K562 (cell line): ENCODE data around the gene CTAGE9. TPM values are rescaled to one million over a fixed set of nuclear protein-coding genes. Genes with fewer than 3 reads are reported as not detected.

ENCODE experiments used
- ATAC-seq: fragments of 200-7000 bp; cut with Tn5 transposase; 3 replicates; pipeline ENCODE4 v1.9.1; 2020; ENCODE audit warnings: moderate library complexity
- BruUV-seq: library from RNA; stranded (reverse); fragments of 400-500 nt; replicated peaks from 2 replicates; lab custom pipeline; 2021; lab: Mats Ljungman, UMichigan
- CTCF ChIA-PET: fragments of 300-600 bp; formaldehyde crosslinking; extraction: SDS; loops from one replicate; lab custom pipeline; 2021; ENCODE audit warnings: low intra/inter-chr PET ratio; lab: Yijun Ruan, JAX
- POLR2A ChIA-PET: fragments of 300-600, 350-650 bp; sonication (Branson Sonifier 250); formaldehyde crosslinking; extraction: SDS; loops from one replicate; lab custom pipeline; 2021; ENCODE audit warnings: antibody characterized with exemption, inconsistent platforms; lab: Yijun Ruan, JAX
- DNase-seq, 4 experiments: peaks; one replicate each; pipeline versions ENCODE4 v3.0.0 to v3.0.0-alpha.2; 2011 to 2018; ENCODE audit warnings: low spot score in 3 of 4, mixed read lengths in 3 of 4; ENCODE audit errors: extremely low read depth in 1 of 4
- FAIRE-seq: peaks from 2 replicates; lab custom pipeline; 2011; peaks lifted over from hg19 to GRCh38; lab: Jason Lieb, UNC
- H2AFZ ChIP-seq: 2 replicates; pipeline ENCODE4 v1.6.0; 2011; ENCODE audit warnings: low read depth, low read length, control low read depth, inconsistent platforms
- H3K27ac ChIP-seq: fragments of 200-600 bp; 3 replicates; pipeline ENCODE4 v1.8.0; 2011; ENCODE audit warnings: low read depth, mild to moderate bottlenecking, control low read depth, inconsistent platforms, low read length, moderate library complexity, mixed read lengths; ENCODE audit errors: extremely low read depth
- H3K27me3 ChIP-seq, 2 experiments: fragments of 300-600 bp in 1 of 2; 2 replicates in 1 of 2; 3 replicates in 1 of 2; pipeline versions ENCODE4 v1.6.0 to v1.8.0; 2011; ENCODE audit warnings: inconsistent platforms in 2 of 2, low read length in 2 of 2, mild to moderate bottlenecking in 1 of 2, mixed read lengths in 1 of 2, moderate library complexity in 1 of 2; ENCODE audit not compliant: control insufficient read depth in 2 of 2, insufficient read depth in 2 of 2
- H3K36me3 ChIP-seq: fragments of 300-600 bp; 3 replicates; pipeline ENCODE4 v1.8.0; 2011; ENCODE audit warnings: mild to moderate bottlenecking, low read length, inconsistent platforms; ENCODE audit not compliant: control insufficient read depth, insufficient read depth
- H3K4me1 ChIP-seq, 2 experiments: fragments of 200-600 bp in 1 of 2; replicated peaks in 1 of 2; 2 replicates in 1 of 2; 3 replicates in 1 of 2; pipeline versions ENCODE4 v1.5.1 to v1.8.0; 2011; ENCODE audit warnings: inconsistent platforms in 2 of 2, low read length in 2 of 2, mild to moderate bottlenecking in 1 of 2, mixed read lengths in 1 of 2, moderate library complexity in 1 of 2; ENCODE audit not compliant: control insufficient read depth in 2 of 2, insufficient read depth in 2 of 2
- H3K4me2 ChIP-seq: 2 replicates; pipeline ENCODE4 v1.6.1; 2011; ENCODE audit warnings: low read length, control low read depth, inconsistent platforms, mixed read lengths; ENCODE audit not compliant: insufficient read depth
- H3K4me3 ChIP-seq: fragments of 200-600 bp; sonication (generic), shearing (Covaris generic); 2 replicates; pipeline ENCODE4 v1.5.1; 2016; ENCODE audit warnings: control low read depth, inconsistent platforms
- H3K79me2 ChIP-seq: fragments of 200-600 bp; 3 replicates; pipeline ENCODE4 v1.8.0; 2011; ENCODE audit warnings: low read length, inconsistent platforms; ENCODE audit not compliant: control insufficient read depth, insufficient read depth
- H3K9ac ChIP-seq, 2 experiments: 2 replicates each; pipeline versions ENCODE4 v1.6.0 to v1.6.1; 2011; ENCODE audit warnings: low read depth in 2 of 2, low read length in 2 of 2, control low read depth in 1 of 2, inconsistent platforms in 1 of 2, mild to moderate bottlenecking in 1 of 2, mixed read lengths in 1 of 2; ENCODE audit not compliant: insufficient read depth in 1 of 2
- H3K9me1 ChIP-seq: one replicate; pipeline ENCODE4 v1.6.0; 2011; ENCODE audit warnings: inconsistent platforms, mild to moderate bottlenecking, low read length, moderate library complexity; ENCODE audit not compliant: control insufficient read depth, insufficient read depth
- H3K9me3 ChIP-seq: replicated peaks from 2 replicates; pipeline ENCODE4 v1.5.1; 2011; ENCODE audit warnings: low read depth, low read length, inconsistent platforms; ENCODE audit not compliant: control insufficient read depth, insufficient read depth
- H4K20me1 ChIP-seq: replicated peaks from 2 replicates; pipeline ENCODE4 v1.6.1; 2011; ENCODE audit warnings: low read length, inconsistent platforms, mixed read lengths; ENCODE audit not compliant: control insufficient read depth, insufficient read depth
- GABPA ChIP-seq: fragments of 200-800 bp; sonication (Bioruptor generic); conservative IDR thresholded peaks from 2 replicates; pipeline ENCODE4 v1.6.1; 2016; ENCODE audit warnings: low read depth, missing genetic modification characterization, missing compliant biosample characterization
- LARP7 ChIP-seq: fragments of 450-650 bp; IDR thresholded peaks from 2 replicates; pipeline ENCODE4 v1.6.1; 2016
- NR2F6 ChIP-seq: fragments of 450-650 bp; formaldehyde crosslinking; IDR thresholded peaks from 2 replicates; pipeline ENCODE4 v1.4.0; 2020; ENCODE audit warnings: mild to moderate bottlenecking
- POLR2AphosphoS2 ChIP-seq: IDR thresholded peaks from 2 replicates; pipeline ENCODE4 v1.6.1; 2012; ENCODE audit warnings: low read length, improper control_type of control experiment
- XRCC3 ChIP-seq: fragments of 450-650 bp; IDR thresholded peaks from 2 replicates; pipeline ENCODE4 v1.6.1; 2017; ENCODE audit warnings: mild to moderate bottlenecking, moderate library complexity
- ZNF140 ChIP-seq: fragments of 250-450 bp; sonication (Bioruptor Pico); IDR thresholded peaks from 2 replicates; pipeline ENCODE4 v1.8.0; 2021; ENCODE audit warnings: moderate library complexity, mild to moderate bottlenecking, inconsistent platforms
- ZNF23 ChIP-seq: fragments of 250-450 bp; sonication (Bioruptor Pico); IDR thresholded peaks from 2 replicates; pipeline ENCODE4 v1.4.0; 2020; ENCODE audit warnings: mild to moderate bottlenecking
- ZNF253 ChIP-seq: fragments of 250-450 bp; sonication (Bioruptor Pico); conservative IDR thresholded peaks from 2 replicates; pipeline ENCODE4 v1.6.1; 2021; ENCODE audit warnings: mild to moderate bottlenecking
- ZNF384 ChIP-seq: IDR thresholded peaks from 2 replicates; pipeline ENCODE4 v1.6.1; 2012; ENCODE audit warnings: low read depth, low read length, improper control_type of control experiment
- ZNF57 ChIP-seq: fragments of 450-650 bp; formaldehyde crosslinking; IDR thresholded peaks from 2 replicates; pipeline ENCODE4 v1.4.0; 2020; ENCODE audit warnings: mild to moderate bottlenecking, moderate library complexity
- ZNF584 ChIP-seq: fragments of 200-800 bp; sonication (Bioruptor generic); IDR thresholded peaks from 2 replicates; pipeline ENCODE4 v1.6.1; 2016; ENCODE audit warnings: low read depth, mild to moderate bottlenecking, missing genetic modification characterization, missing compliant biosample characterization
- ZNF696 ChIP-seq: fragments of 250-450 bp; sonication (Bioruptor Pico); conservative IDR thresholded peaks from 2 replicates; pipeline ENCODE4 v1.4.0; 2020; ENCODE audit warnings: mild to moderate bottlenecking, moderate library complexity
- WGBS: fragments of 100-300 bp; shearing (Covaris generic); methylation state at CpG from one replicate; pipeline ENCODE4 v1.1.6; 2016; ENCODE audit warnings: low coverage, mixed read lengths; ENCODE audit not compliant: insufficient coverage; ENCODE audit errors: missing lambda C conversion rate; 5-methylcytosine and 5-hydroxymethylcytosine counted together
- in situ Hi-C: fragments of 300-500 bp; cut with MboI; formaldehyde crosslinking; loops from 4 replicates; pipeline ENCODE4 v1.15.0; 2018; ENCODE audit warnings: inconsistent platforms, mixed read lengths
- intact Hi-C: fragments of 100-400 bp; cut with micrococcal nuclease; formaldehyde crosslinking; loops from 2 replicates; pipeline ENCODE4 v1.14.2; 2022
- polyA plus RNA-seq, 8 experiments: library from polyadenylated mRNA; depleted of rRNA in 4 of 8; stranded (reverse) in 5 of 8; unstranded in 3 of 8; fragments of >200 nt; fragmentation: Nextera tagmentation in 2 of 8; fragmentation: Illumina TruSeq in 1 of 8; extraction: Ambion mirVana in 2 of 8; extraction: Trizol in 1 of 8; gene quantifications; 2 replicates each; pipeline versions ENCODE4 v1.2.1 to v1.2.3, GENCODE V29; 2011 to 2014; ENCODE audit warnings: inconsistent platforms in 1 of 8, missing spikeins in 1 of 8
- total RNA-seq, 7 experiments: library from RNA; depleted of rRNA in 6 of 7; stranded (reverse); fragments of >200 nt in 6 of 7; fragmentation: Illumina TruSeq in 2 of 7; extraction: Trizol in 2 of 7; gene quantifications; 2 replicates each; pipeline versions ENCODE4 v1.2.1 to v1.2.3, GENCODE V29; 2011 to 2021; ENCODE audit warnings: low replicate concordance in 1 of 7
- TF ChIP-seq, protein P1 (sequence below), 2 experiments: fragments of 450-650 bp in 1 of 2; sonication (generic) in 1 of 2; formaldehyde crosslinking in 1 of 2; IDR thresholded peaks in 1 of 2; conservative IDR thresholded peaks in 1 of 2; 2 replicates each; pipeline versions ENCODE4 v1.6.1 to v1.8.1; 2016 to 2023; ENCODE audit warnings: mild to moderate bottlenecking in 2 of 2, moderate library complexity in 2 of 2, inconsistent platforms in 1 of 2, missing genetic modification reagents in 1 of 2
- TF ChIP-seq, protein P2 (sequence below): fragments of 450-650 bp; IDR thresholded peaks from 2 replicates; pipeline ENCODE4 v1.6.1; 2016; ENCODE audit warnings: borderline replicate concordance

The CTAGE9 gene
- total and polyA plus RNA-seq, 9 of the 15 experiments (the other 6 are each of a cell fraction or from before 2014, with no cell fraction given) = not detected

DNA sequence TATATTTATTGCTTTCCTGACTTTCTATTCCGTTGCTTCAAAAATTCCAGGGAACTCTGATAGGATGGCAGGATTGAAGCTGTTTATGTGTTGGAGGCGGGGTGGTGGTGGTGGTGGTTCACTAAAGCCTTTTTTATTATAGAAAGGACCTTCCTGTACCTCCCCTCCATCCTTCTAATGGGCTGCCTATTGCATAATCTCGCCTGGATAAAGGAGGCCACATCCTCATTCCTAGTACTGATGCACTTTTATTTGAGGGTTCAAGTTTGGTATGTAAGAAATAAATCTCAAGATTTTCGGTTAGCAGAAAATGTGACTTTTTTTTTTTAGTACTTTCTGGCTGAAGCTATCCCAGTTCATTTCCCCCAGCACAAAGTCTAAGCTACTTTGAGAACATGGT lies 18.7 kb upstream of the CTAGE9 start:
- Histone ChIP-seq H4K20me1 (no peaks in the 10 kb centered on the region), H3K9me1 (no peaks in the 10 kb centered on the region), H3K9me3 (no peaks in the 10 kb centered on the region), H3K4me2 (no peak overlapping the region), H3K79me2 (no peaks in the 10 kb centered on the region), H3K27me3 (no peaks in the 10 kb centered on the region), H3K36me3 (peaks cover 25% of the 10 kb centered on the region; the same call in 1 of the 3 replicates), H2AFZ (no peak overlapping the region), H3K27ac (no peak overlapping the region), H3K4me3 (no peak overlapping the region), H3K4me1 (no peaks in the 10 kb centered on the region), H3K9ac (no peak overlapping the region)
- ATAC-seq (no peak), FAIRE-seq (no peak), DNase-seq (no peak)
- intact Hi-C loops = no loop called here
- WGBS = 55% methylated on average over 4 of the region's 4 CpGs
- TF ChIP-seq ZNF57 (CRISPR knock-in tag) (no peak), LARP7 (no peak), ZNF253 (CRISPR knock-in tag) (no peak), ZNF696 (CRISPR knock-in tag) (no peak), POLR2AphosphoS2 (no peak), ZNF23 (CRISPR knock-in tag) (no peak), ZNF384 (no peak), GABPA (tag) (no peak), NR2F6 (CRISPR knock-in tag) (no peak), ZNF584 (CRISPR knock-in tag) (no peak), ZNF140 (CRISPR knock-in tag) (no peak), XRCC3 (no peak)
- TF ChIP-seq, protein P1, sequence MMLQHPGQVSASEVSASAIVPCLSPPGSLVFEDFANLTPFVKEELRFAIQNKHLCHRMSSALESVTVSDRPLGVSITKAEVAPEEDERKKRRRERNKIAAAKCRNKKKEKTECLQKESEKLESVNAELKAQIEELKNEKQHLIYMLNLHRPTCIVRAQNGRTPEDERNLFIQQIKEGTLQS (IDR thresholded peaks at IDR 0.05) = no peak
- TF ChIP-seq, protein P1 (CRISPR knock-in tag; conservative IDR thresholded peaks at IDR 0.05) = no peak
- TF ChIP-seq, protein P2, sequence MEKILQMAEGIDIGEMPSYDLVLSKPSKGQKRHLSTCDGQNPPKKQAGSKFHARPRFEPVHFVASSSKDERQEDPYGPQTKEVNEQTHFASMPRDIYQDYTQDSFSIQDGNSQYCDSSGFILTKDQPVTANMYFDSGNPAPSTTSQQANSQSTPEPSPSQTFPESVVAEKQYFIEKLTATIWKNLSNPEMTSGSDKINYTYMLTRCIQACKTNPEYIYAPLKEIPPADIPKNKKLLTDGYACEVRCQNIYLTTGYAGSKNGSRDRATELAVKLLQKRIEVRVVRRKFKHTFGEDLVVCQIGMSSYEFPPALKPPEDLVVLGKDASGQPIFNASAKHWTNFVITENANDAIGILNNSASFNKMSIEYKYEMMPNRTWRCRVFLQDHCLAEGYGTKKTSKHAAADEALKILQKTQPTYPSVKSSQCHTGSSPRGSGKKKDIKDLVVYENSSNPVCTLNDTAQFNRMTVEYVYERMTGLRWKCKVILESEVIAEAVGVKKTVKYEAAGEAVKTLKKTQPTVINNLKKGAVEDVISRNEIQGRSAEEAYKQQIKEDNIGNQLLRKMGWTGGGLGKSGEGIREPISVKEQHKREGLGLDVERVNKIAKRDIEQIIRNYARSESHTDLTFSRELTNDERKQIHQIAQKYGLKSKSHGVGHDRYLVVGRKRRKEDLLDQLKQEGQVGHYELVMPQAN = no peak
- CTCF ChIA-PET = no interaction called here
- POLR2A ChIA-PET = interaction anchor here (0.8 to 2.6 kb wide), 2 partner anchors 10 to 13 kb away, joined by 3 to 7 read pairs; no protein-coding TSS in a partner anchor
- in situ Hi-C loops = no loop called here
- BruUV-seq = no TSS peak
